Transverse colon (tissue), 4 donors: ENCODE results near the gene FURIN.

Source experiments
- EP300 ChIP-seq: sonication (generic); formaldehyde crosslinking; IDR thresholded peaks from one replicate; pipeline ENCODE4 v1.6.1; 2017; ENCODE audit warnings: antibody characterized with exemption, low read depth
- POLR2A ChIP-seq: fragments of 450-650 bp; IDR thresholded peaks from one replicate; pipeline ENCODE4 v1.6.1; 2016; ENCODE audit warnings: antibody characterized with exemption, mild to moderate bottlenecking, moderate library complexity
- POLR2AphosphoS5 ChIP-seq, 3 donors: sonication (generic); formaldehyde crosslinking; IDR thresholded peaks; one replicate each; pipeline ENCODE4 v1.6.1; 2016; ENCODE audit warnings: antibody characterized with exemption in 3 of 3
- TF ChIP-seq, protein P1 (sequence below), 5 experiments: fragments of 200-600 bp in 3 of 5; fragments of 450-650 bp in 2 of 5; sonication (generic) in 3 of 5; IDR thresholded peaks; 1 replicate in 2 of 5; 2 replicates in 3 of 5; pipeline ENCODE4 v1.5.1; 2016 to 2017; ENCODE audit warnings: antibody characterized with exemption in 5 of 5, inconsistent platforms in 3 of 5, mild to moderate bottlenecking in 2 of 5, moderate library complexity in 1 of 5

DNA sequence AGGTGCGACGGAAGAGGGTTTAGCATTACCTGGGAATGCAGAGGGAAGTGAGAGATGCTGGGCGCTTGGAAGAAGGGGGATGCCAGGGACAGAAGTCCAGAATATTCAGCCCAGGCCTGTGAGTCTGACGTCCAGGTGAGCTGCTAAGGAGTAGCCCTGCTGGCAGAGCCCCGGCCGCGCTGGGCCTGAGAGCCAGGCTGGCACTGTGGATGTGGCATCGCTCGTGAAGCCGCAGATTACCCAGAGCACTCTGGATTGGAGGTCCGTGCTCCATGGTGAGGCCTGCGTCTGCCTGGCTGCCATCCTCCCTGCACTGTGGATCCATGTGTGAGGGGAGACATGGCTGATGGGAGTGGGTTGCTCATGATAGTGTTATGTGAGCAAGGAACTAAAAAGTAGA lies 49.2 kb downstream of the FURIN start:
- TF ChIP-seq, protein P1, sequence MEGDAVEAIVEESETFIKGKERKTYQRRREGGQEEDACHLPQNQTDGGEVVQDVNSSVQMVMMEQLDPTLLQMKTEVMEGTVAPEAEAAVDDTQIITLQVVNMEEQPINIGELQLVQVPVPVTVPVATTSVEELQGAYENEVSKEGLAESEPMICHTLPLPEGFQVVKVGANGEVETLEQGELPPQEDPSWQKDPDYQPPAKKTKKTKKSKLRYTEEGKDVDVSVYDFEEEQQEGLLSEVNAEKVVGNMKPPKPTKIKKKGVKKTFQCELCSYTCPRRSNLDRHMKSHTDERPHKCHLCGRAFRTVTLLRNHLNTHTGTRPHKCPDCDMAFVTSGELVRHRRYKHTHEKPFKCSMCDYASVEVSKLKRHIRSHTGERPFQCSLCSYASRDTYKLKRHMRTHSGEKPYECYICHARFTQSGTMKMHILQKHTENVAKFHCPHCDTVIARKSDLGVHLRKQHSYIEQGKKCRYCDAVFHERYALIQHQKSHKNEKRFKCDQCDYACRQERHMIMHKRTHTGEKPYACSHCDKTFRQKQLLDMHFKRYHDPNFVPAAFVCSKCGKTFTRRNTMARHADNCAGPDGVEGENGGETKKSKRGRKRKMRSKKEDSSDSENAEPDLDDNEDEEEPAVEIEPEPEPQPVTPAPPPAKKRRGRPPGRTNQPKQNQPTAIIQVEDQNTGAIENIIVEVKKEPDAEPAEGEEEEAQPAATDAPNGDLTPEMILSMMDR (IDR thresholded peaks at IDR 0.05), result no peak
- no peak for TF ChIP-seq POLR2A
- TF ChIP-seq POLR2AphosphoS5 (IDR thresholded peaks at IDR 0.05), result no peak
- no peak for TF ChIP-seq EP300
